GM18507 (cell line): ENCODE results near the gene RCN1.
"Not testable (repeated sequence)": the region's sequence is repeated elsewhere in the genome, so short reads cannot be mapped to it uniquely, and the experiment has no call there.

Experiments
- DNase-seq: peaks from one replicate; pipeline ENCODE4 v3.0.0; 2011; ENCODE audit warnings: low read depth; ENCODE audit not compliant: insufficient read length; ENCODE audit errors: extremely low spot score
- FAIRE-seq: peaks from 2 replicates; lab custom pipeline; 2011; peaks lifted over from hg19 to GRCh38; lab: Jason Lieb, UNC

Gene RCN1

GRCh38 chr11:32090545-32091370, at the start of gene RCN1:
TSS of gene RCN1 (plus strand) at chr11:32091074. CDS start at chr11:32091197, 123 bp downstream.
- FAIRE-seq (peak; percentile 31), DNase-seq (peak; percentile 35)

- FAIRE-seq (no peak), DNase-seq (no peak)
Measured at GRCh38 chr11:32043737-32044136, 47.1 kb upstream of the RCN1 start.

GRCh38 chr11:32044158-32044863, 46.6 kb upstream of the RCN1 start:
- no peak for DNase-seq
- FAIRE-seq, result no peak

GRCh38 chr11:32045456-32045855, 45.4 kb upstream of the RCN1 start:
- FAIRE-seq, result no peak
- no peak for DNase-seq

GRCh38 chr11:32050264-32050663, 40.6 kb upstream of the RCN1 start:
- DNase-seq, result no peak
- no peak for FAIRE-seq

GRCh38 chr11:32052215-32052614, 38.7 kb upstream of the RCN1 start:
- DNase-seq (peak; percentile 14), FAIRE-seq (peak; percentile 78)

GRCh38 chr11:32053151-32053888, 37.6 kb upstream of the RCN1 start:
- DNase-seq (no peak), FAIRE-seq (no peak)

GRCh38 chr11:32055861-32056260, 35.0 kb upstream of the RCN1 start:
- DNase-seq, result no peak
- no peak for FAIRE-seq

GRCh38 chr11:32056438-32056837, 34.4 kb upstream of the RCN1 start:
- DNase-seq (no peak), FAIRE-seq (no peak)

GRCh38 chr11:32059686-32060462, 31.0 kb upstream of the RCN1 start:
- no peak for DNase-seq
- no peak for FAIRE-seq

GRCh38 chr11:32062540-32062939, 28.3 kb upstream of the RCN1 start:
- FAIRE-seq, result no peak
- DNase-seq, result no peak

GRCh38 chr11:32063031-32063430, 27.8 kb upstream of the RCN1 start:
- not testable (repeated sequence) for FAIRE-seq, DNase-seq

GRCh38 chr11:32065865-32066629, 24.8 kb upstream of the RCN1 start:
- FAIRE-seq (no peak), DNase-seq (no peak)

- DNase-seq, result no peak
- FAIRE-seq, result no peak
Measured at GRCh38 chr11:32068134-32068870, 22.6 kb upstream of the RCN1 start.

GRCh38 chr11:32069361-32070058, 21.4 kb upstream of the RCN1 start:
- FAIRE-seq (no peak), DNase-seq (no peak)

GRCh38 chr11:32070692-32071091, 20.2 kb upstream of the RCN1 start:
- FAIRE-seq, result no peak
- DNase-seq, result no peak

- no peak for DNase-seq
- no peak for FAIRE-seq
Measured at GRCh38 chr11:32071811-32072210, 19.1 kb upstream of the RCN1 start.
